H9 (cell line): ENCODE data around the gene CCDC63. TPM values are rescaled to one million over a fixed set of nuclear protein-coding genes. Genes with fewer than 3 reads are reported as not detected.

Experiments used
- DNase-seq: peaks from one replicate; pipeline ENCODE4 v3.0.0-alpha.2; 2017
- H2AFZ ChIP-seq: one replicate; pipeline ENCODE4 v1.6.1; 2013; ENCODE audit warnings: mild to moderate bottlenecking, low read length, control low read depth, moderate library complexity
- H2AK5ac ChIP-seq: 2 replicates; pipeline ENCODE4 v1.6.1; 2013; ENCODE audit warnings: low read length, control low read depth, mixed read lengths; ENCODE audit not compliant: insufficient read length
- H2BK120ac ChIP-seq: one replicate; pipeline ENCODE4 v1.6.1; 2013; ENCODE audit warnings: low read depth, mild to moderate bottlenecking, low read length, control low read depth, inconsistent platforms; ENCODE audit not compliant: poor library complexity, severe bottlenecking
- H2BK12ac ChIP-seq: 2 replicates; pipeline ENCODE4 v1.6.1; 2013; ENCODE audit warnings: low read length, control low read depth, mixed read lengths, low read depth; ENCODE audit not compliant: insufficient read length
- H2BK15ac ChIP-seq: 2 replicates; pipeline ENCODE4 v1.6.1; 2013; ENCODE audit warnings: low read depth, low read length, control low read depth
- H2BK20ac ChIP-seq: one replicate; pipeline ENCODE4 v1.6.1; 2013; ENCODE audit warnings: low read depth, mild to moderate bottlenecking, low read length, control low read depth, inconsistent platforms; ENCODE audit not compliant: poor library complexity, severe bottlenecking
- H2BK5ac ChIP-seq: 2 replicates; pipeline ENCODE4 v1.6.1; 2013; ENCODE audit warnings: low read length, control low read depth, mixed read lengths; ENCODE audit not compliant: insufficient read length
- H3K14ac ChIP-seq: 2 replicates; pipeline ENCODE4 v1.6.1; 2013; ENCODE audit warnings: low read length, control low read depth; ENCODE audit not compliant: insufficient read depth
- H3K18ac ChIP-seq: 2 replicates; pipeline ENCODE4 v1.6.1; 2013; ENCODE audit warnings: low read depth, mild to moderate bottlenecking, mixed read lengths, low read length, control low read depth; ENCODE audit not compliant: insufficient read length
- H3K23ac ChIP-seq: 2 replicates; pipeline ENCODE4 v1.6.1; 2013; ENCODE audit warnings: low read length, control low read depth, mixed read lengths, low read depth; ENCODE audit not compliant: insufficient read length
- H3K23me2 ChIP-seq: 2 replicates; pipeline ENCODE4 v1.6.1; 2013; ENCODE audit warnings: low read depth, mild to moderate bottlenecking, mixed read lengths, low read length, control low read depth; ENCODE audit not compliant: insufficient read length, poor library complexity, severe bottlenecking
- H3K27ac ChIP-seq: 2 replicates; pipeline ENCODE4 v1.5.1; 2013; ENCODE audit warnings: low read length, control low read depth, mixed read lengths, low read depth; ENCODE audit not compliant: insufficient read length
- H3K27me3 ChIP-seq: 2 replicates; pipeline ENCODE4 v1.6.1; 2013; ENCODE audit warnings: low read length, control low read depth, inconsistent platforms; ENCODE audit not compliant: insufficient read depth
- H3K4ac ChIP-seq: 2 replicates; pipeline ENCODE4 v1.6.1; 2013; ENCODE audit warnings: low read depth, mild to moderate bottlenecking, control low read depth, inconsistent platforms, low read length, moderate library complexity
- H3K4me1 ChIP-seq: 2 replicates; pipeline ENCODE4 v1.6.1; 2013; ENCODE audit warnings: low read length, control low read depth, inconsistent platforms; ENCODE audit not compliant: insufficient read depth
- H3K4me2 ChIP-seq: 2 replicates; pipeline ENCODE4 v1.6.1; 2013; ENCODE audit warnings: low read length, control low read depth, mixed read lengths; ENCODE audit not compliant: insufficient read length, insufficient read depth
- H3K56ac ChIP-seq: 2 replicates; pipeline ENCODE4 v1.6.1; 2013; ENCODE audit warnings: low read depth, mild to moderate bottlenecking, mixed read lengths, low read length, control low read depth; ENCODE audit not compliant: insufficient read length
- H3K79me1 ChIP-seq: 2 replicates; pipeline ENCODE4 v1.6.1; 2013; ENCODE audit warnings: low read depth, mild to moderate bottlenecking, moderate library complexity, low read length, control low read depth, inconsistent platforms; ENCODE audit not compliant: insufficient read depth, poor library complexity, severe bottlenecking
- H3K79me2 ChIP-seq: 2 replicates; pipeline ENCODE4 v1.6.1; 2013; ENCODE audit warnings: low read length, control low read depth, inconsistent platforms; ENCODE audit not compliant: insufficient read depth
- H3K9ac ChIP-seq: 2 replicates; pipeline ENCODE4 v1.6.1; 2013; ENCODE audit warnings: low read length, control low read depth, mixed read lengths; ENCODE audit not compliant: insufficient read length; ENCODE audit errors: extremely low read depth
- H3K9me3 ChIP-seq: one replicate; pipeline ENCODE4 v1.6.1; 2013; ENCODE audit warnings: low read depth, low read length, inconsistent platforms; ENCODE audit not compliant: control insufficient read depth
- H3T11ph ChIP-seq: one replicate; pipeline ENCODE4 v1.6.1; 2013; ENCODE audit warnings: mild to moderate bottlenecking, low read length, control low read depth, inconsistent platforms
- H4K20me1 ChIP-seq: one replicate; pipeline ENCODE4 v1.6.1; 2013; ENCODE audit not compliant: control insufficient read depth, insufficient read length, insufficient read depth
- H4K5ac ChIP-seq: 2 replicates; pipeline ENCODE4 v1.6.1; 2013; ENCODE audit warnings: low read depth, mild to moderate bottlenecking, mixed read lengths, low read length, control low read depth; ENCODE audit not compliant: insufficient read length
- H4K8ac ChIP-seq: replicated peaks from 2 replicates; pipeline ENCODE4 v1.6.1; 2013; ENCODE audit warnings: low read length, control low read depth, mixed read lengths, low read depth; ENCODE audit not compliant: insufficient read length
- H4K91ac ChIP-seq: 2 replicates; pipeline ENCODE4 v1.6.1; 2013; ENCODE audit warnings: low read depth, mild to moderate bottlenecking, moderate library complexity, mixed read lengths, low read length, control low read depth; ENCODE audit not compliant: insufficient read length
- H3K27ac Mint-ChIP-seq, 3 experiments: 2 replicates in 2 of 3; 3 replicates in 1 of 3; pipeline ENCODE4 v1.8.0; 2020 to 2021; ENCODE audit warnings: mixed read lengths in 3 of 3, mild to moderate bottlenecking in 1 of 3, moderate library complexity in 1 of 3
- H3K27me3 Mint-ChIP-seq: 2 replicates; pipeline ENCODE4 v1.8.0; 2021; ENCODE audit warnings: low read depth, mild to moderate bottlenecking, moderate library complexity, mixed read lengths
- H3K36me3 Mint-ChIP-seq, 3 experiments: 2 replicates in 2 of 3; 3 replicates in 1 of 3; pipeline ENCODE4 v1.8.0; 2020 to 2021; ENCODE audit warnings: low read depth in 3 of 3, mixed read lengths in 3 of 3; ENCODE audit not compliant: insufficient read depth in 1 of 3
- H3K4me1 Mint-ChIP-seq, 2 experiments: 2 replicates each; pipeline ENCODE4 v1.8.0; 2020; ENCODE audit warnings: mixed read lengths in 2 of 2
- H3K4me3 Mint-ChIP-seq, 2 experiments: 2 replicates in 1 of 2; 3 replicates in 1 of 2; pipeline ENCODE4 v1.8.0; 2020 to 2021; ENCODE audit warnings: mild to moderate bottlenecking in 2 of 2, mixed read lengths in 2 of 2, moderate library complexity in 1 of 2
- H3K9me3 Mint-ChIP-seq, 2 experiments: 2 replicates in 1 of 2; 3 replicates in 1 of 2; pipeline ENCODE4 v1.8.0; 2020; ENCODE audit warnings: mild to moderate bottlenecking in 2 of 2, mixed read lengths in 2 of 2, moderate library complexity in 1 of 2
- CTCF ChIP-seq: fragments of 200-600 bp; sonication (generic); conservative IDR thresholded peaks from 3 replicates; pipeline ENCODE4 v1.8.0; 2021; ENCODE audit warnings: antibody characterized with exemption, mild to moderate bottlenecking
- WGBS: extraction: QIAGEN DNeasy Blood & Tissue Kit; methylation state at CpG from one replicate; pipeline ENCODE4 v1.1.7; 2013; ENCODE audit warnings: missing lambda C conversion rate, low lambda C conversion rate, mixed read lengths; ENCODE audit not compliant: insufficient read length; ENCODE audit errors: extremely low coverage; 5-methylcytosine and 5-hydroxymethylcytosine counted together
- total RNA-seq: library from RNA; stranded (reverse); gene quantifications from 2 replicates; pipeline ENCODE4 v1.2.1, GENCODE V29; 2021

CCDC63 gene
- total RNA-seq, 1 experiment from 2014 or later, result 0.77 TPM

DNA sequence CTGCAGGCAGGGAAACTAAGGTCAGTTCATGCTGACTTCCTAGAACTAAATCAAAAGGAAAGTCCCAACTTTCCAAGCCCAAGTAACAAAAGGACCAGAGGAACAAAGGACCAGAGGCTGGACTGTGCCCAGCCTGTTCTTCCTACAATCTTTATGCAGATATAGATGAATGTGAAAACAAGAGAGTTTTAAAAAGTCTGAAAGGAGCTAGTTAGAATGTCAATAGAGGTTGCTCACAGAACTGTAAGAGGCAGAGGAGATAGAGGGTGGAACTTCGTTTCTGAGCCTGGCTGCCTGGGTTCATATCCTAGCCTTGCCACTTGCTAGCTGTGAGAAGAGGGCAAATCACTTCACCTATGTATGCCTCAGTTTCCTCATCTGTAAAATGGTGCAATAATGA is 30.0 kb upstream of the CCDC63 start:
- no peak overlapping the region for H4K91ac ChIP-seq
- H3K9ac ChIP-seq, result no peak overlapping the region
- peaks cover 10% of the 10 kb centered on the region; the same call in 1 of the 2 replicates for H3K4me1 ChIP-seq
- H2BK12ac ChIP-seq, result no peak overlapping the region
- H3K4ac ChIP-seq, result no peak overlapping the region
- peaks cover 40 to 46% of the 10 kb centered on the region in 2 experiments for H3K4me1 Mint-ChIP-seq
- TF ChIP-seq CTCF, result no peak
- H3K23ac ChIP-seq, result no peak overlapping the region
- H3K56ac ChIP-seq, result no peak overlapping the region
- no peaks in the 10 kb centered on the region for H3K23me2 ChIP-seq
- H3K18ac ChIP-seq, result no peak overlapping the region
- no peaks in the 10 kb centered on the region for H3K79me1 ChIP-seq
- WGBS, result no CpG with 5 or more reads among the region's 1 CpG
- no peak overlapping the region for H3K27ac ChIP-seq
- no peak overlapping the region for H2AFZ ChIP-seq
- no peak overlapping the region for H3K14ac ChIP-seq
- peaks cover 54% of the 10 kb centered on the region for H3K27me3 Mint-ChIP-seq
- H3K9me3 Mint-ChIP-seq, result peaks cover 0 to 3% of the 10 kb centered on the region in 2 experiments; a peak in 1 of 5 replicates
- H2AK5ac ChIP-seq, result no peak overlapping the region
- no peak overlapping the region for H2BK5ac ChIP-seq
- no peak overlapping the region for H2BK20ac ChIP-seq
- no peak overlapping the region for H2BK120ac ChIP-seq
- H3K4me2 ChIP-seq, result peak overlapping the region; percentile 16
- H3T11ph ChIP-seq, result no peak overlapping the region
- H3K9me3 ChIP-seq, result no peaks in the 10 kb centered on the region
- no peak overlapping the region; a peak in 1 of 7 replicates for H3K27ac Mint-ChIP-seq
- no peaks in the 10 kb centered on the region for H4K20me1 ChIP-seq
- H3K79me2 ChIP-seq, result no peaks in the 10 kb centered on the region
- H3K36me3 Mint-ChIP-seq, result no peaks in the 10 kb centered on the region
- no peak overlapping the region for H3K4me3 Mint-ChIP-seq
- H4K8ac ChIP-seq, result no peak overlapping the region
- H3K27me3 ChIP-seq, result peaks cover 3% of the 10 kb centered on the region; the same call in 1 of the 2 replicates
- H2BK15ac ChIP-seq, result no peak overlapping the region
- no peak overlapping the region for H4K5ac ChIP-seq
- no peak for DNase-seq
